Psoas muscle (tissue), 8 donors: ENCODE results near the gene FGGY. TPM values are rescaled to one million over a fixed set of nuclear protein-coding genes. Genes with fewer than 3 reads are reported as not detected.
"Not testable (repeated sequence)": the region's sequence is repeated elsewhere in the genome, so short reads cannot be mapped to it uniquely, and the experiment has no call there.

Source experiments
- ATAC-seq, 4 donors: fragments of 200-7000 bp; cut with Tn5 transposase; one replicate each; pipeline ENCODE4 v1.9.1; 2020; ENCODE audit warnings: moderate library complexity in 3 of 4, mild to moderate bottlenecking in 2 of 4
- DNase-seq, 2 donors: peaks; one replicate each; pipeline ENCODE4 v3.0.0-alpha.2; 2020
- H3K27ac ChIP-seq: fragments of 200-600 bp; one replicate; pipeline ENCODE4 v1.8.0; 2022
- H3K27me3 ChIP-seq, 3 donors: fragments of 200-600 bp in 1 of 3; one replicate each; pipeline versions ENCODE4 v1.6.1 to v1.8.0; 2013 to 2022; ENCODE audit warnings: low read length in 2 of 3, mild to moderate bottlenecking in 2 of 3, moderate library complexity in 1 of 3; ENCODE audit not compliant: insufficient read depth in 3 of 3
- H3K36me3 ChIP-seq, 2 donors: fragments of 200-600 bp in 1 of 2; one replicate each; pipeline versions ENCODE4 v1.6.1 to v1.8.0; 2013 to 2022; ENCODE audit warnings: low read depth in 1 of 2, mild to moderate bottlenecking in 1 of 2, moderate library complexity in 1 of 2; ENCODE audit not compliant: insufficient read depth in 1 of 2
- H3K4me1 ChIP-seq: fragments of 200-600 bp; one replicate; pipeline ENCODE4 v1.8.0; 2022
- H3K4me3 ChIP-seq: fragments of 200-600 bp; one replicate; pipeline ENCODE4 v1.8.0; 2022; ENCODE audit warnings: mild to moderate bottlenecking
- H3K9me3 ChIP-seq: fragments of 200-600 bp; one replicate; pipeline ENCODE4 v1.8.0; 2022
- CTCF ChIP-seq: fragments of 200-600 bp; IDR thresholded peaks from one replicate; pipeline ENCODE4 v1.8.0; 2022; ENCODE audit warnings: antibody characterized with exemption
- WGBS, 3 donors: extraction: QIAGEN DNeasy Blood & Tissue Kit; methylation state at CpG; one replicate each; pipeline versions ENCODE4 v1.1.6 to v1.1.7; 2013; 5-methylcytosine and 5-hydroxymethylcytosine counted together
- intact Hi-C, 2 donors: fragments of 100-400 bp; cut with DNase I; formaldehyde crosslinking; loops; one replicate each; pipeline versions ENCODE4 v1.11.0 to v1.14.2; 2022
- polyA plus RNA-seq, 3 donors: library from polyadenylated mRNA; stranded (reverse); fragments of 200-250 nt; gene quantifications; one replicate each; pipeline ENCODE4 v1.2.3, GENCODE V29; 2013
- total RNA-seq, 4 donors: library from RNA; stranded (reverse); fragmentation: NEBNext Ultra II Directional in 2 of 4; extraction: Animal tissue kit (Norgen Biotek cat#: 25700) in 2 of 4; gene quantifications; one replicate each; pipeline versions ENCODE4 v1.2.1 to v1.2.4, GENCODE V29; 2021 to 2023
- donor health status: healthy with polysubstance abuse.
- donor health status: DM: no; HTN: no; CAD: no; lungs with moderate emphysema.
- donor health status: Bipolar disorder and iron deficiency.
- donor health status: healthy.
- donor health status: DM: yes; HTN: yes; CAD: no.
- donor health status: DM: no; HTN: no; CAD: no.
- donor health status: DM: no; HTN: no; CAD: no.
- donor health status: DM: yes; HTN: yes; CAD: no.

Gene FGGY
- total and polyA plus RNA-seq, 7 donors = 11.9 to 72.2 (median 46.5) TPM

- ATAC-seq (no peak), DNase-seq (no peak)
- H3K27ac ChIP-seq = no peak overlapping the region
- H3K4me1 ChIP-seq = peaks cover 17% of the 10 kb centered on the region
- intact Hi-C loops = no loop called here
- peaks cover 11% of the 10 kb centered on the region for H3K9me3 ChIP-seq
- no peak overlapping the region for H3K4me3 ChIP-seq
- no peak for TF ChIP-seq CTCF
- no peaks in the 10 kb centered on the region for H3K27me3 ChIP-seq
- H3K36me3 ChIP-seq = peaks cover 0 to 12% of the 10 kb centered on the region in 2 donors
- WGBS, 3 donors = 75 to 80% (median 76%) methylated on average over 8 of the region's 8 CpGs
Observed at GRCh38 chr1:59556802-59557548, 260.1 kb downstream of the FGGY start.

- Histone ChIP-seq H3K4me1 (peaks cover 12% of the 10 kb centered on the region), H3K27me3 (no peaks in the 10 kb centered on the region), H3K36me3 (peaks cover 0 to 12% of the 10 kb centered on the region in 2 donors), H3K27ac (no peak overlapping the region), H3K9me3 (peaks cover 11% of the 10 kb centered on the region), H3K4me3 (no peak overlapping the region)
- intact Hi-C loops = no loop called here
- no peak for ATAC-seq
- no peak for TF ChIP-seq CTCF
- no peak for DNase-seq
- WGBS, 3 donors = 83 to 88% (median 83%) methylated on average over 1 of the region's 1 CpG
Observed at GRCh38 chr1:59557549-59557885, 260.6 kb downstream of the FGGY start.

DNA sequence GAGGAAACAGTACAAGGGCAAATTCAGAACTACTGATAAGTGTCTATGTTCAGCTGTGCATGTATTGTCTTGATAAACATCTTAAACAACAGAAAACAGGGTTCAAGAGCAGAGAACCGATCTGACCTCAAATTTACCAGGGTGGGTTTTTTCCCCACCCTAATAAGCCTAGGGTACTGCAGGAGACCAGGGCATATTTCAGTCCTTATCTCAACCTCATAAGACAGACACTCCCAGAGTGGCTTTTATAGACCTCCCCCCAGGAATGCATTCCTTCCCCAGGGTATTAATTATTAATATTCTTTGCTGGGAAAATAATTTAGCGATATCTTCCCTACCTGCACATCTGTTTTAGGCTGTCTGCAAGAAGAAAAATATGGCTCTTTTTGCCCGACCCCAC lies 261.7 kb downstream of the FGGY start:
- Histone ChIP-seq H3K9me3 (peaks cover 11% of the 10 kb centered on the region), H3K4me1 (peaks cover 11% of the 10 kb centered on the region), H3K36me3 (peaks cover 0 to 12% of the 10 kb centered on the region in 2 donors)
- H3K4me3 ChIP-seq, H3K27ac ChIP-seq, DNase-seq, ATAC-seq, H3K27me3 ChIP-seq, intact Hi-C loops: not testable (repeated sequence)
- 93 to 96% (median 95%) methylated on average over 3 of the region's 3 CpGs for WGBS, 3 donors

GRCh38 chr1:59560807-59561450 lies 264.0 kb downstream of the FGGY start:
- Histone ChIP-seq H3K36me3 (peaks cover 0 to 5% of the 10 kb centered on the region in 2 donors), H3K4me1 (peaks cover 5% of the 10 kb centered on the region), H3K27me3 (no peaks in the 10 kb centered on the region), H3K9me3 (peaks cover 11% of the 10 kb centered on the region), H3K4me3 (no peak overlapping the region), H3K27ac (no peak overlapping the region)
- no peak for DNase-seq
- intact Hi-C loops = no loop called here
- no peak for ATAC-seq
- no peak for TF ChIP-seq CTCF
- WGBS, 3 donors = 94 to 96% (median 95%) methylated on average over 6 of the region's 6 CpGs

DNA sequence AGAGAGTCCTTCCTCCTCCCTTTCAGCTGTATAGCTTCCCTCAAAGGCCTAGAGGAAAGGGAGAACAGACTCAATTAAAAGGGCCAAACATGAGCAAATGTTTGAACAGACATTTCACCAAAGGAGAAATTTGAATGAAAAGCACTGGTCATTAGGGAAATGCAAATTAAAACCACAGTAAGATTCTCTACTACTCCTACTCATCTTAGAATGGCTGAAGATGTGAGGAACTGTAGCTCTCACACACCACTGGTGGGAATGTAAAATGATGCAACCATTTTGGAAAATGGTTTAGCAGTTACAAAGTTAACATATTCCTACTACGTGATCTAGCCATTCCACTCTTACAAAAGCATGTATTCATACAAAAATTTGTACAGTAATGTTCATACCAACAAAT lies 264.9 kb downstream of the FGGY start:
- peaks cover 11% of the 10 kb centered on the region for H3K9me3 ChIP-seq
- H3K27me3 ChIP-seq = no peaks in the 10 kb centered on the region
- H3K4me3 ChIP-seq = no peak overlapping the region
- H3K4me1 ChIP-seq = peaks cover 5% of the 10 kb centered on the region
- no peaks in the 10 kb centered on the region for H3K36me3 ChIP-seq
- ATAC-seq = no peak
- TF ChIP-seq CTCF = no peak
- DNase-seq = no peak
- H3K27ac ChIP-seq = no peak overlapping the region
- intact Hi-C loops = no loop called here
- 90 to 97% (median 95%) methylated on average over 1 of the region's 1 CpG for WGBS, 3 donors
